COLO668 (cell line): ENCODE results near the gene CSMD2.

Experiments
- DNase-seq: peaks from one replicate; lab custom pipeline; 2025; ENCODE audit not compliant: unreplicated experiment; lab: John Stamatoyannopoulos, UW

CSMD2 gene

DNA sequence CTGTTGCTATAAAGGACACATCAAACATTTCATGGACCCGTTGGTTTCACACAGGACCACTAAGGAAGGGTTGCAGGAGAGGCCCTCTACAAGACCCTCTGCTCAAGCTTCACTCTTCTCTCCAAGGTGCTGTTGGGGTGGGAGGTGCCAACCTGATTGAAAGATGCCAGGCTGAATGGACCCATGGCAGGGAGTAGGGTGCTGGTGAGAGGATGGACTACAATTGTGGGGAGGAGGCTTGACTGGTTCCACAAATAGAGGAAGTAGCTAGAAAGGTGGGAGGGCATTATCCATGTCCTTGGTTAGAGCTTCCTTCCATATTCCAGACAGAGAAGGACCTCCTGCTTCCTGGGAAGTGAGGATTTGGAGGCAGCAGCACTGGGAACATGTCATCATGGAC is 468.7 kb downstream of the CSMD2 start:
- DNase-seq: no peak

DNA sequence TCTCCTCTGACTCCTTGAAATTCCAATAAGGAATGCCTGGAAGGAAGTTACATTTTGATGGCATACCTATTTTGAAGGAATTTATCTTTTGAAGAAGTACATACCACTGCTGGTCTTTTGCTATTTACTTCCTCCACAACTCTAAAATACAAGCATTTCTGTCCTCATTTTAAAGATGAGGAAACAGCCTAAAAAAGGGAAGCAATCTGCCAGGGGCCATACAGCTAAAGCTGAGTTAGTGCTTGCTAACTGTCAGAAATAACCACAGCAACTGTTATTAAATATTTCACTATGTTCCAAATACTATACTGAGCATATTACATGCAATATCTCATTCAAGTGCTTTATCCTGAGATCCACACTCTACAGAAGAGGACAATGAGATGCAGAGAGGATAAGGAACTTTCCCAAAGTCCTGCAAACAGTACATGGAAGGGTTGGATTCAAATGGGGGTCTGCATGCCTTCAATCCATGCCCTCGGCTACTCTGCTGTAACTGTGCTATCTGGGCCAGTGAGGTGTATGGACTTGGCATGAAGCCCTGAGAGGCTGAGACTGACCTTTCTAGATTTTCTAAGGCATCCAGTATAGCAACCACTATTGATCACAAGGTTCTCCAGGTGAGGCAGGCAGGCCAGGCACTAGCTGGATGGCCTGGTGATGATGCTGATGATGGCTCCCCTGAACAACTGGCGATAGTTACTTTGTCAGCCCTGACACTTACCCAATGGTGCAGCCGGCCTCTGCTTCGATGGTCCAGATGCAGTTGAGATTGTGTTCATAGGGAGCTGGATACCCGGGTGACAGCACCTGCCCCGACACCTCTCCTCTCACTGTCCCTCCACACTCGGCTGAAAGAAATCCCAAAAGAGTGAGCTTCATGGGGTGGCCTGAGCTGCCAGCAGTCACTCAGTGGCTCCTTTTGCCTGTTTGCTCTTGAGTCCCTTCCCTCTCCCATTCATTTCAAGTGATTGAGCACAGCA is 472.5 kb downstream of the CSMD2 start:
- no peak for DNase-seq

DNA sequence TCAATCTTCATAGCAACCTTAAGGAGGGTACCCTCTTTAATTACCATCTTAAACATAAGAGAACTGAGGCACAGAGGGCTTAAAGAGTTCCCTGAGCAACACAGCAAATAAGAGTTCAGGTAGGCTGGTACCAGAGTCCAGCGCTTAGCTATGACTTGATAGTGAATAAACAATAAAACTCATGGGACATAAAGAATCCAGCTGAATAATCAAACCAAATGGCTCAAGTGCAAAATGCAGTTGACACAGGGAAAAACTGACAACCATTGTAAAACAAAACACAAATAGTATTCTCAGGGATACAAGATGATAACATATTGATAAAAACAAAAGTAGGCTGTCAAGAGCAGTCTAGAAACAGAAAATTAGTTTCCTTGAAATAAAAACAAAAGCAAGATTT is 478.0 kb downstream of the CSMD2 start:
- no peak for DNase-seq

DNA sequence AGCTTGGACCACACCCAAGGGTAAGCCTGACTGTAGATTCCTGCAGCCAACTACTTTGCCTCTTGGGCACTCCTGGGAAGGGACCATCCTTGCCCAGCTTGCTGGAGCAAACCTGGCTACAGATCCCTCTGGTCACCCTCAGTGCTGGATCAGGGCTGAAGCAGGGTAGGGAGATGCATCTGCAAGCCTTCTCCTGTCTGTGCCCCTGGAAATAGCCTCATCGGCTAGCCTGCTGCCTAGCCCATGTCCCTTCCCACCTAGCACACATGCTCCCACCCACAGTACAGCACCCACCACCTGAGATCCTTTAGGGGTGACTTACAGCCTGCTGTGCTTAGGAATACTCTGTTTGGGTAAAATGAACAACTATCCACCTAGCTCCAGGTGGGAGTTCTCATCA is 478.5 kb downstream of the CSMD2 start:
- DNase-seq: no peak

DNA sequence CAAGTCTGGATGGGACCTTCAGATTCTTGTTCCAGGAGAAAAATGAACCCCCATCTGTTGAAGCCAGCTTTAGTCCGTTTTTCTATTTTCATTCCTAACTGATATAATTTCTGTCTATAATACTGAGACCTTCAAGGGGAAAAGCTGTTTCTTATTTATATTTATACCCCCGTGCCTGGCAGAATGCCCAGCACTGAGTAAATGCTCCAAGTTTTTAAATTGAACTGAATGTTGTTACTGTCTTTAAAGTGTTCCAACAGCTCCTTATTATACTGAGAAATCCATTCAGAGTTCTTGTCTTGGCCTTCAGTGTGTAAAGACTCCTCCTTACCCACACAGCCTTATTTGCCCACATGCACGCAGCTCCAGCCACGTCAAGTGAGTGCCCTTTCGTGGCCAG is 479.8 kb downstream of the CSMD2 start:
- no peak for DNase-seq

DNA sequence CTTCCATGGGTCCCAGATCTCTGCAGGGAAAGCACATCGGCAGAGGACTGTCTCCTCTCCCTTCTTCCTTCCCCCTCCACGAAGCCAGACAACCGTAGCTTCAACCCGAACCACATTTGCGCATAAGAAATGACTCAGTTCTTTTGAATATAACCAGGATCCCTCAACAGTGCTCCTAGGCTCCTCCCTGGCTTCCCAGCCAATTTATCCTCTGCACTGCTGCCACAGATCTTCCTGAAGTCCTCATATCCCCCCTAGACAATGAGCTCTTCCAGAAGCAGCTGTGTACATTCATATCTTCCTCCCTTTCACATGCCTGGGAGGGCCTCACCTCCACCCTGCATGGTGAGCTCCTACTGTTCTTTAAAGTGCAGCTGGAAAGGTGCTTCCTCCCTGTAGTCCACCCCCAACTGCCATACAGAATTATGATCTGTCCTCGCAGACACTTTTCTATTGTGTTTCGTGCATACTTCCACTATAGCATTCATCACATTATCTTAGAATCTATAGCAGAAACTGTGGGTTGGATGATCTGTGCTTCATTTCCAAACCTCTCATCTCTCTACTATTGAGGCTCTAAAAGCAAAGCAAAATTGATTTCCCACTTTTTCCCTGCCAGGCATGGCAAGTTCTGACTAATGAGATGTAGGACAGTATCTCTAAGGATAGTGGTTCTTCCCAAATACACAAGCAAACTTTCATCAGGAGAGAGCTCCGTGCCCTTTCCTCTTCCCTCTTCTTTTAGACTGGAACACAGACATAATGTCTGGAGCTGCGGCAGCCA is 480.4 kb downstream of the CSMD2 start:
- DNase-seq: no peak

DNA sequence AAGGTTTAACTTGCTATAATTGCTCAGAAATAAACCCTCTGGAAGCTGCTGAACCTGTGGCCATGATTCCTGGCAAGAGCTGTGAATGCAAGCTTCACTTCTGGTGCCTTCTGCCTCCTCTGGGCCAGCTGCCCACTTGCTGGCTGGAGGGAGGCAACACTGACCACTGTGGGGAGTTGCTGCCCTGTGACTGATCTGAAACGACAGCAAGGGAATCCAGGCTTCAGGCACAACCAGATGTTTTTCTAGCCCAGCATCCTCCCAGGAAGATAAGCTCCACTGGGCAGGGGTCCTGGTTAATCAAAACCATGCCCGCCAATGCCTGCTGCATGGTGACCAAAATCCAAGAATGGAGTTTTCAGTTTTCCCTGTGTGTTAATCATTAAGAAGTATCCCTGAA is 481.1 kb downstream of the CSMD2 start:
- DNase-seq: no peak

DNA sequence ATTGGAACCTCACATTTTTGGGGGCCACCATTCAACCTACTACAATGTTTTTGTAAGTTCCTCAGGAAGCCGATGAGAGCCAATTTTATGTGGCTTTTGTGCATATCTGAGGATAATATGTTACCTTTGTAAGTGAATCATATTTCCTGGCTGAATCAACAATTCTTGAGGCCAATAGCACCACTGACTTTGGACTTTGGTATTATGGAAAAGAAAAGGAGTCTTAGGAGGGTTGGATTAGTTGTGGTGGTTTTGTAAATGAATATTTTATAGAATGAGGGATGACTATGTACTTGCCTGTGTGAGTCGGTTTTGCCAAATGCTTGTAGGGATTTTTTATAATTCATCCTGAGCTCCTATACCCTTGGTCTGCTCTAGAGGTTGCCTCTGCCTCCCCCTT is 482.7 kb downstream of the CSMD2 start:
- DNase-seq: no peak

DNA sequence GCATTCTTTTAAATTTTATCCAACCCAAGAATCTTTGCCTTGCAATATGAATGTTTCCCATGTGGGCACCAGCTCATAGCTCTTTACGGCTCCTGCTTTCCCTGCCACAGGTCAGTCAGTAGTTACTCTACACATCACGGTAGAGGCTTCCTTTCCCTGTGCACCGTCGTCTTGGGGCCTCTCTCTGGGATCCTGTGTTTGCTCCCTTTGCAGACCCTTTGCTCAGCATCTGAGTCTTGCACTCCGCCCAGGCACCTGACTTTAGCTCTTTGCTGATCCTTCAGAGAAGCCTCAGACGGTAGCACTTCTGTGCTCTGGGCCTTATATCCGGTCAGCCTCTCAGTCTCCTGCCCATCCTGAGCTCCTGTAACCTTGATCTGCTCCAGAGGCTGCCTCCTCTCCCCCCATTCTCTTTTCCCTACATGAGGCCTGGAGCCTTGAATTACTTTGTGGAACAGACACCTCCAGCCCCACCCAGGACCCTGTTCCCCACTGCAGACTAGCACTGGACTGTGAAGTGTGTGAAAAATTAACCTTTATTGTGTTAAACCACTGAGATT is 484.7 kb downstream of the CSMD2 start:
- DNase-seq: no peak

DNA sequence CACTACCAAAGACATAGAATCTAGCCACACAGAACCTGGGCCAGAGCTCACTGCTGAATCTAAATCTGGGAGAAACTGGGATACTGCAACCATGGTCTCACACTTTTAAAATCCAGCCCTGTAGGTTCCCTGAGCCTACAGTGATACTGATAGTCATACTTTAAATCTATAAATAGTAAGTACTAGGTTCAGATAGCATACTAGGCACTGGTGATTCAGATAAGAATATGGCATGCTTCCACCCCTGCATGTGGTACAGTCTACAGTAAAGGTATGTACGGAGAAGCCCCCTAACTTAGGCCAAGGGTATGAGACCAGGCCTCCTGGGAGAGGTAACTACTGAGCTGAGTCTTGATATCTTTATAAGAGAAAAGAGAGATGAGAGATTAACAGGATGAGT is 494.5 kb downstream of the CSMD2 start:
- DNase-seq: no peak

DNA sequence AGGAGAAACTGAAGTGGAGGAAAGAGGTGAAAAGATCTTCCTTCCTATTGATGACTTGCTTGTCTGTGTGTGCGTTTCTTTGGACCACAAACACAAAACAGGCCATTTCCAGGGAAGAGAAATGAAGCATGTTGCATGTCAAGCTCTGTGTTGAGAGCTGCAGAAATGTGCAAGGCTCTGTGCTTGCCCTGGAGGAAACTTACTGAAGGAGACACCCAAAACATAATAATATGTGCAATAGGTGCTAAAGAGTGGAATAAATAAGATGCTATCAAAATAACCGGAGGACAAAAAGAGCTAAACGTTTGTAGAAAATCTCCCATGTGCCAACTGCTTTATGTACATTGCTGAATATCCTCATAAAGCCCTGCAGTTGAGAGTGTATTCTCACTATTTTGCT is 496.3 kb downstream of the CSMD2 start:
- DNase-seq: no peak

DNA sequence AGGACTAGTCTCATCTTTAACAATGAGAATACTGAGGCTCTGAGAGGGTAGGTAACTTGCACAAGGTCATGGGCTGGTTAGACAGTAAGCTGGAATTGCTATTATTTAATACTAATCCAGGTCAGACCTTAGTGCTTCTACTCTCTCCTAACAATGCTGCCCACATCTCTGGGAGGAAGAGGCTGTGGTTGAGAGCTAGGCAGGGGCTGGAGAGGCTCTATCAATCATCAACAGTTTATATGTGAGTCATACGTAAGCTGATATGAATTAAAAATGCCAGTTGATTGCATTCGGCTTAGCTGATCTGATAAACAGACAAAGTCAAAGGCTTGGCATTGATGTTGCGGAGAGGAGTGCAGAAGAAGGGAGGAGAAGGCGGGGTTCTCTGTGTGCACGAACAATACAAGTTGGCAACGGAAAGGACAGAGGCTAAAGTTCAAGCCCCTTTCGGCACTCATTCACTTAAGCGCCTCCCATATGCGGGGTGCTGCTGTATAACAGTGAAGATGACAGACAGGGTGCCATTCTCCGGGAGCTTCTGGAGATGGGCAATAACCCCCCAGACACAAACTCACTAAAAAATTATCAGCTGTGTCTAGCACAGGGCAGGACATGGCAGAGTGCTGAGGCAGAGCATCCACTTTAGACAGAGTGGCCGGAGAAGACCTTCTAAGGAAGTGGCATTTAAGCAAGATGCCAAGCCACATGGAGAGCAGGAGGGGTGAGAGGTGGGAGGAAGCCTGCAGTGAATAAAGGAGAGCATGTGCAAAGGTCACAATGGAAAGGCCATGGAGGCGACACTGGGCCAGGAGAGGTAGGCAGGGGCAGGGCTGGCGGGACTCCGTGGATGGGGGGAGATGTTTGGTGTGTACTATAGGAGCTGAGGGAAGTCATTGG is 497.4 kb downstream of the CSMD2 start:
- no peak for DNase-seq

DNA sequence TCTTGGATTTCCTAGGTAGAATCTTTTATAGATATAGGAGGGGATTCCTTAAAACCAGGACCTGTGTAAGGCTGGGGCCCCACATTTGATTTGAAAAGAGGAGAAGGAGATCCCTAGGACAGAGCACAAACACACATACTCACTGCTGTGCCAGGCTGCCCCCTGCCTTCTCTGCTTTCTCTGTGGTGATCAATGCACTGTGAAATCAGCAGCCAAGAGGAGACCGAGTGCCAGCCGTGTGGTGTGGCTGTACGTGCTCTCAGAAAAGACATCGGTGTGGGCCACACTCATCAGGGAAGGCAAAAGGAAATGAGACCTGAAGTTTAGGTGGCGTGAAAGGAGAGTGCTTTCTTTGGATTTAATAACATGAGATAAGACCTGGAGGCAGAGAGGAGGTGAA is 498.4 kb downstream of the CSMD2 start:
- DNase-seq: no peak

DNA sequence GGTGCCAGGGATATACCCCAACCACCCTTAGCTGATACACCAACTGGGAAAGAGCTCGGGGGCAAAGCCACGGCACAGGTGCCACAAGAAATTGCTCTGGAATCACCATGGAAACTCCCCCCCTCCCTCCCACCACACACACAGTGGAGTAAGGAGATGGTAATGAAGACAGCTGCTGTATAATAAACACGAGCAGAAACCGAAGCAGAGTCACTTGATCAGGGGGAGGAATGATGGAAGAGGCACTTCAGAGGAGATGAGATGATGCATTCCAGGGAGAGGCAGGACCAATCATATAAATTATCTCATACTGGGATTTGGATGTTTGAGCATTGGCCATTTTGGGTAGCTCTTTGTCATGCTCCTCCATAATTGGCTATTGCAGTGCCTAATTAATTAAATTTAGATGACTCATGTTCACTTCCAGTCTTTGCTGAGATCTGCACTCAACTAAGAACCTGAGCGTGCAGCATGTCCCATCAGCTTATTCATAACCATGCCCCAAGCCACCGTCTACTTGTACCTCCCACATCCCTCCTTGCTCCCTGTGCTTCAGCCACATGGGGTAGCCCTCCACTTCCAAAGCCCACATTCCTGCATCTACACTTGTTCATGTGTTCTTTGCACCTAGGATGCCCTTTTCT is 503.1 kb downstream of the CSMD2 start:
- DNase-seq: no peak

DNA sequence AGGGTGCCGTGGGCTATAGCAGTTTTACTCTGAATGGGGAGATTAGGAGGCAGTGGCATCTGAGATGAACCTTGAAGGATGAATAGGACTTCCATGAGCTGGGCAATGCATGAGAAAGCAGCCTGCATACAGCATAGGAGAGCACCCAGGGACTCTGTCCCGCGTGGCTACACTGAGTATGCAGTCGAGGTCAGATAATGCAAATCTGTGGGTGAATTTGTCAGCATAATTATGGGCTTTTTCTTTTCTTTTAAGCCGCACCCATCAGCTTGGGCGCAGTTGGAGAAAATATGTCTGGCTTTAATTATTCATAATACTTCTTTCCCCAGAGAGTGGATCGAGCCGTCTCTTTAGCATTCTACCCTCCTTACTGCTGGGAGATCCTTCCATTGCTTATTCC is 504.1 kb downstream of the CSMD2 start:
- no peak for DNase-seq

DNA sequence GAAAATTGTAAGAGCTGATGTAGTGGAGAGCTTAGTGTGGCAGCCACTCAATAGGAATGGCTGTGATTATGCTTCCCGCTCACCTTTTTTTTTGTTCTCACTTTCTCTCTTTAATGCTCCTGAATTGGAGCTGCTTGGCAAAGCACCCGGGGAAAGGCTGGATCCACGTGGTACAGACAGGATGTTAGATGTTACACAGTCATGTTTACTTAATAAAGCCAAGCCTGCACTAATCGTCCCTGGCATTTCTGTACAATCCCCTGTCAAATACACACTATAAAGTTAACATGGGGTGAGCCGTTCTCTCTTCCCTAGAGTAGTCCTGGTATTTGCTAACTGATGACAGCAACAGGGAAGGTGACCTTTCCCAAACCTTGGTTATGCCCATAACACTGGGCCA is 504.8 kb downstream of the CSMD2 start:
- DNase-seq: no peak

DNA sequence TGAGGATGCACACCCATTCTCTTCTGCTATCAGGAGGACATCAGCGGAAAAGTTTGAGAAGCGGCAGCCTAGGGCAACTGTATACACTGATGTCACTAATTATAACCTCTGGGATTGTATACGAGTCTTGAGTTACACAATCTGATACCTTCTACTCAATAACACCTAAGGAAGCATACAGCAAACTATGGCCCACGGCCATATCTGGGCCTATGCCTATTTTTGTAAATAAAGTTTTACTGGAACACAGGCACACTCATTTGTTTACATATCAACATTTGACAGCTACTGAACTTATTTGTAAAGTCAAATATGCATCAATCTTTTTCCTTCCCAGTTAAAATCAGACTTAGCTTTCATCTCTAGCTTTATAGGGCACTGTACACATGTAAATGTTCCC is 505.4 kb downstream of the CSMD2 start:
- no peak for DNase-seq

DNA sequence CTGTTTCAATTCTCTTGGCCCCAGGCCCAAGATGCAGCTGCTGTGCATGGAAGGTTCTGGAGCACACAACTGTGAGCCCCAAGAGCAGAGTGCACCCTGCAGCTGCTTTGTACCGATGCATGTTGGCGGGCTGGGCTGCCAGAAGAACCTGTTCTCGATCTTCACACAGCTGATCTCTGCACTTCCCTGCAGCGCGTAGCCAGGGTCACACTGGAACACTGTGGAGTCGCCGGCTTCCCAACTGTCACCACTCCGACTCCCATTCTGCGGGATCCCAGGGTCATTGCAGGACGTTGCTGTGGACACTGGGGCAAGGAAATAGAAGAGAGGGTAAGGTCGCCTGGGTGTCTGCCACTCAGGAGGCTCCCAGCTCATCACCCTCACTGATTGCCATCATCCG is 507.2 kb downstream of the CSMD2 start:
- no peak for DNase-seq

DNA sequence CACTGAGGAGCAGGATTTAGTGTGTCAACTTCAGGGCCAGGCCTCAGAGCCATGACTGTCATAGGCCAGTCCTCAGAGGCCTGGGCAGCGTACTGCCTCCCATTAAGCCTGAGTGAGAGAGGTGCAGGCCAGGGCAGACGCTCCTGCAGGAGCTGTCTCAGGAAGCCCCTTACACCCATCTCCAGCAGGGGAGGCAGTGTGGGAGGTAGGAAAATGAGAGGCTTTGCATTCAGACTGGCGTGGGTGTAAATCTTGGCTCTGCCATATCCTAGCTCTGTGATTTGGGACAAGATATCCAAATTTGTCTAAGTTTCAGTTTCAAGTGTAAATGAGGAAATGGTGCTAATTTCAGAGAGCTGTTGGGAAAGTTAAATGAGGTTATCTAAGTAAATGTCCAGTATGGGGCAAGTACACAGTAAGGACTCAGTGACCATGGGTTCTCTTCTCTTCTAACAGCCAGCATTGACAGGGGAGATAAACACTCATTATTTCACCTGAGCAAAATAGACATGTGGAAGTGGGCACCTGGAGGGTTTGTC is 508.5 kb downstream of the CSMD2 start:
- DNase-seq: no peak

DNA sequence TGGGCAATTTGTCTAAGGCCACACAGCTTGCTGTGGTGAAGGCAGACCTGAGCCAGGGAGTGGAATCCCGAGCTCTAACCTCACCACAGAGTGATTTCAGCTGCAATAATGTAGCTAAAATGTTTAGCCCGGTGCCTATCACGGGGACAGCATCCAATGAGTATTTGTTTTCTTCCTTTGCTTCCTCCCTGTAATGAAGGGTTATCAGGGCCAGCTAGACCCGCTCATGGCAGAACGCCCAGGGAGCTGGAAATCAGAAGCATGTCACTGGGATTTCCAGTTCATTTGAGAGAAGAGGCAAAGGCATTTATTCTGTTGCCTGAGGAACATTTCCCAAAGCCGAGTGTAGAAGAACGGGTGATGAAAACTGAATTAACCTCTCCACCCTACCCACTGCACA is 509.5 kb downstream of the CSMD2 start:
- DNase-seq: no peak
